HepG2 (cell line): ENCODE data around the gene DHX16. TPM values are rescaled to one million over a fixed set of nuclear protein-coding genes. Genes with fewer than 3 reads are reported as not detected.

Experiments
- ARNTL ChIP-seq: sonication (generic); formaldehyde crosslinking; IDR thresholded peaks from 2 replicates; pipeline ENCODE4 v1.4.0; 2020; ENCODE audit warnings: mild to moderate bottlenecking, missing genetic modification reagents
- BRD4 ChIP-seq: sonication (generic); formaldehyde crosslinking; IDR thresholded peaks from 2 replicates; pipeline ENCODE4 v1.4.0; 2020; ENCODE audit warnings: missing genetic modification reagents
- DMTF1 ChIP-seq: sonication (generic); formaldehyde crosslinking; IDR thresholded peaks from 2 replicates; pipeline ENCODE4 v1.4.0; 2020; ENCODE audit warnings: mild to moderate bottlenecking, missing genetic modification reagents
- ELF3 ChIP-seq: IDR thresholded peaks from 2 replicates; pipeline ENCODE4 v1.6.1; 2016; ENCODE audit warnings: missing genetic modification reagents, missing compliant biosample characterization
- KLF16 ChIP-seq, 2 experiments: sonication (generic) in 1 of 2; formaldehyde crosslinking in 1 of 2; IDR thresholded peaks; 2 replicates each; pipeline versions ENCODE4 v1.6.1 to v1.8.0; 2016 to 2023; ENCODE audit warnings: missing genetic modification reagents in 2 of 2, missing compliant biosample characterization in 1 of 2
- NR2F2 ChIP-seq: IDR thresholded peaks from 2 replicates; pipeline ENCODE4 v1.6.1; 2012; ENCODE audit warnings: low read depth, inconsistent platforms, borderline replicate concordance
- NR2F6 ChIP-seq, 2 experiments: IDR thresholded peaks; 2 replicates each; pipeline ENCODE4 v1.6.1; 2016; ENCODE audit warnings: antibody characterized with exemption in 1 of 2, mild to moderate bottlenecking in 1 of 2
- PAF1 ChIP-seq: IDR thresholded peaks from 2 replicates; pipeline ENCODE4 v1.6.1; 2016; ENCODE audit warnings: missing genetic modification reagents, missing compliant biosample characterization
- SAP130 ChIP-seq: IDR thresholded peaks from 2 replicates; pipeline ENCODE4 v1.6.1; 2016; ENCODE audit warnings: low read depth
- STAG1 ChIP-seq: sonication (generic); formaldehyde crosslinking; IDR thresholded peaks from 2 replicates; pipeline ENCODE4 v1.4.0; 2020; ENCODE audit warnings: missing genetic modification reagents
- THAP7 ChIP-seq: sonication (generic); formaldehyde crosslinking; IDR thresholded peaks from 2 replicates; pipeline ENCODE4 v1.8.1; 2023; ENCODE audit warnings: mild to moderate bottlenecking, missing genetic modification reagents
- ZC3H4 ChIP-seq: sonication (generic); formaldehyde crosslinking; IDR thresholded peaks from 2 replicates; pipeline ENCODE4 v1.4.0; 2020; ENCODE audit warnings: missing genetic modification reagents, borderline replicate concordance
- ZNF33A ChIP-seq: sonication (generic); formaldehyde crosslinking; IDR thresholded peaks from 2 replicates; pipeline ENCODE4 v1.5.1; 2020; ENCODE audit warnings: missing genetic modification reagents, mild to moderate bottlenecking, moderate library complexity, borderline replicate concordance
- ZNF382 ChIP-seq: sonication (generic); formaldehyde crosslinking; IDR thresholded peaks from 2 replicates; pipeline ENCODE4 v1.5.0; 2020; ENCODE audit warnings: missing genetic modification reagents, mild to moderate bottlenecking, borderline replicate concordance
- ZNF503 ChIP-seq: sonication (generic); formaldehyde crosslinking; IDR thresholded peaks from 2 replicates; pipeline ENCODE4 v1.4.0; 2020; ENCODE audit warnings: missing genetic modification reagents
- ZNF567 ChIP-seq: sonication (generic); formaldehyde crosslinking; IDR thresholded peaks from 2 replicates; pipeline ENCODE4 v1.8.1; 2023; ENCODE audit warnings: mild to moderate bottlenecking, missing genetic modification reagents, borderline replicate concordance
- ZNF576 ChIP-seq: sonication (generic); formaldehyde crosslinking; IDR thresholded peaks from 2 replicates; pipeline ENCODE4 v1.4.0; 2020; ENCODE audit warnings: mild to moderate bottlenecking, missing genetic modification reagents
- ZNF687 ChIP-seq: sonication (generic); formaldehyde crosslinking; IDR thresholded peaks from 2 replicates; pipeline ENCODE4 v1.5.1; 2020; ENCODE audit warnings: mild to moderate bottlenecking, missing genetic modification reagents, moderate library complexity
- ZNF841 ChIP-seq: sonication (generic); formaldehyde crosslinking; IDR thresholded peaks from 2 replicates; pipeline ENCODE4 v1.8.1; 2023; ENCODE audit warnings: missing genetic modification reagents, borderline replicate concordance
- ZSCAN12 ChIP-seq: sonication (generic); formaldehyde crosslinking; IDR thresholded peaks from 2 replicates; pipeline ENCODE4 v1.9.0; 2021; ENCODE audit warnings: mild to moderate bottlenecking, missing genetic modification reagents
- polyA plus RNA-seq, 8 experiments: library from polyadenylated mRNA; depleted of rRNA in 3 of 8; stranded (reverse) in 7 of 8; unstranded in 1 of 8; fragments of >200 nt; fragmentation: Illumina TruSeq in 4 of 8; extraction: Trizol in 4 of 8; gene quantifications; 2 replicates each; pipeline versions ENCODE4 v1.2.1 to v1.2.3, GENCODE V29; 2011 to 2016; ENCODE audit warnings: low read depth in 4 of 8, missing spikeins in 1 of 8, mixed read lengths in 1 of 8; ENCODE audit not compliant: insufficient read depth in 1 of 8
- total RNA-seq, 5 experiments: library from RNA; depleted of rRNA; stranded (reverse); fragments of >200 nt; fragmentation: Illumina TruSeq; extraction: Trizol; gene quantifications; 2 replicates each; pipeline ENCODE4 v1.2.3, GENCODE V29; 2016; ENCODE audit warnings: low read depth in 1 of 5

The DHX16 gene
- total and polyA plus RNA-seq, 2 of the 13 experiments (the other 11 are each of a cell fraction or from before 2014, with no cell fraction given) = 57.0 to 58.5 TPM

- TF ChIP-seq ZNF503 (CRISPR knock-in tag) (0 out of 2 replicates have a peak, but pooled peaks have one; percentile 19), ZC3H4 (CRISPR knock-in tag) (no peak), ZNF33A (CRISPR knock-in tag) (no peak), THAP7 (no peak), ZSCAN12 (CRISPR knock-in tag) (no peak), BRD4 (no peak), ZNF382 (CRISPR knock-in tag) (no peak), PAF1 (CRISPR knock-in tag) (no peak), ZNF567 (CRISPR knock-in tag) (no peak), KLF16 (CRISPR knock-in tag; IDR thresholded peaks at IDR 0.05) (no peak), STAG1 (peak; percentile 47), ZNF687 (CRISPR knock-in tag) (0 out of 2 replicates have a peak, but pooled peaks have one; percentile 30), NR2F2 (no peak), ARNTL (CRISPR knock-in tag) (no peak), SAP130 (CRISPR knock-in tag) (peak; percentile 27; the same call in 1 of the 2 replicates), ZNF841 (CRISPR knock-in tag) (no peak), NR2F6 (IDR thresholded peaks at IDR 0.05) (no peak), NR2F6 (CRISPR knock-in tag; IDR thresholded peaks at IDR 0.05) (0 out of 2 replicates have a peak, but pooled peaks have one; percentile 6), ZNF576 (CRISPR knock-in tag) (no peak), ELF3 (CRISPR knock-in tag) (no peak), DMTF1 (CRISPR knock-in tag) (no peak)
Measured at GRCh38 chr6:30670760-30671527, 1.9 kb downstream of the DHX16 start (continued).
